H9 (cell line): ENCODE data around the gene SLC35A2. TPM values are rescaled to one million over a fixed set of nuclear protein-coding genes. Genes with fewer than 3 reads are reported as not detected.

Experiments used
- DNase-seq: peaks from one replicate; pipeline ENCODE4 v3.0.0-alpha.2; 2017
- H2AFZ ChIP-seq: one replicate; pipeline ENCODE4 v1.6.1; 2013; ENCODE audit warnings: mild to moderate bottlenecking, low read length, control low read depth, moderate library complexity
- H2AK5ac ChIP-seq: 2 replicates; pipeline ENCODE4 v1.6.1; 2013; ENCODE audit warnings: low read length, control low read depth, mixed read lengths; ENCODE audit not compliant: insufficient read length
- H2BK120ac ChIP-seq: one replicate; pipeline ENCODE4 v1.6.1; 2013; ENCODE audit warnings: low read depth, mild to moderate bottlenecking, low read length, control low read depth, inconsistent platforms; ENCODE audit not compliant: poor library complexity, severe bottlenecking
- H2BK12ac ChIP-seq: 2 replicates; pipeline ENCODE4 v1.6.1; 2013; ENCODE audit warnings: low read length, control low read depth, mixed read lengths, low read depth; ENCODE audit not compliant: insufficient read length
- H2BK15ac ChIP-seq: 2 replicates; pipeline ENCODE4 v1.6.1; 2013; ENCODE audit warnings: low read depth, low read length, control low read depth
- H2BK20ac ChIP-seq: one replicate; pipeline ENCODE4 v1.6.1; 2013; ENCODE audit warnings: low read depth, mild to moderate bottlenecking, low read length, control low read depth, inconsistent platforms; ENCODE audit not compliant: poor library complexity, severe bottlenecking
- H2BK5ac ChIP-seq: 2 replicates; pipeline ENCODE4 v1.6.1; 2013; ENCODE audit warnings: low read length, control low read depth, mixed read lengths; ENCODE audit not compliant: insufficient read length
- H3K14ac ChIP-seq: 2 replicates; pipeline ENCODE4 v1.6.1; 2013; ENCODE audit warnings: low read length, control low read depth; ENCODE audit not compliant: insufficient read depth
- H3K18ac ChIP-seq: 2 replicates; pipeline ENCODE4 v1.6.1; 2013; ENCODE audit warnings: low read depth, mild to moderate bottlenecking, mixed read lengths, low read length, control low read depth; ENCODE audit not compliant: insufficient read length
- H3K23ac ChIP-seq: 2 replicates; pipeline ENCODE4 v1.6.1; 2013; ENCODE audit warnings: low read length, control low read depth, mixed read lengths, low read depth; ENCODE audit not compliant: insufficient read length
- H3K23me2 ChIP-seq: 2 replicates; pipeline ENCODE4 v1.6.1; 2013; ENCODE audit warnings: low read depth, mild to moderate bottlenecking, mixed read lengths, low read length, control low read depth; ENCODE audit not compliant: insufficient read length, poor library complexity, severe bottlenecking
- H3K27ac ChIP-seq: 2 replicates; pipeline ENCODE4 v1.5.1; 2013; ENCODE audit warnings: low read length, control low read depth, mixed read lengths, low read depth; ENCODE audit not compliant: insufficient read length
- H3K27me3 ChIP-seq: 2 replicates; pipeline ENCODE4 v1.6.1; 2013; ENCODE audit warnings: low read length, control low read depth, inconsistent platforms; ENCODE audit not compliant: insufficient read depth
- H3K4ac ChIP-seq: 2 replicates; pipeline ENCODE4 v1.6.1; 2013; ENCODE audit warnings: low read depth, mild to moderate bottlenecking, control low read depth, inconsistent platforms, low read length, moderate library complexity
- H3K4me1 ChIP-seq: 2 replicates; pipeline ENCODE4 v1.6.1; 2013; ENCODE audit warnings: low read length, control low read depth, inconsistent platforms; ENCODE audit not compliant: insufficient read depth
- H3K4me2 ChIP-seq: 2 replicates; pipeline ENCODE4 v1.6.1; 2013; ENCODE audit warnings: low read length, control low read depth, mixed read lengths; ENCODE audit not compliant: insufficient read length, insufficient read depth
- H3K56ac ChIP-seq: 2 replicates; pipeline ENCODE4 v1.6.1; 2013; ENCODE audit warnings: low read depth, mild to moderate bottlenecking, mixed read lengths, low read length, control low read depth; ENCODE audit not compliant: insufficient read length
- H3K79me1 ChIP-seq: 2 replicates; pipeline ENCODE4 v1.6.1; 2013; ENCODE audit warnings: low read depth, mild to moderate bottlenecking, moderate library complexity, low read length, control low read depth, inconsistent platforms; ENCODE audit not compliant: insufficient read depth, poor library complexity, severe bottlenecking
- H3K79me2 ChIP-seq: 2 replicates; pipeline ENCODE4 v1.6.1; 2013; ENCODE audit warnings: low read length, control low read depth, inconsistent platforms; ENCODE audit not compliant: insufficient read depth
- H3K9ac ChIP-seq: 2 replicates; pipeline ENCODE4 v1.6.1; 2013; ENCODE audit warnings: low read length, control low read depth, mixed read lengths; ENCODE audit not compliant: insufficient read length; ENCODE audit errors: extremely low read depth
- H3K9me3 ChIP-seq: one replicate; pipeline ENCODE4 v1.6.1; 2013; ENCODE audit warnings: low read depth, low read length, inconsistent platforms; ENCODE audit not compliant: control insufficient read depth
- H3T11ph ChIP-seq: one replicate; pipeline ENCODE4 v1.6.1; 2013; ENCODE audit warnings: mild to moderate bottlenecking, low read length, control low read depth, inconsistent platforms
- H4K20me1 ChIP-seq: one replicate; pipeline ENCODE4 v1.6.1; 2013; ENCODE audit not compliant: control insufficient read depth, insufficient read length, insufficient read depth
- H4K5ac ChIP-seq: 2 replicates; pipeline ENCODE4 v1.6.1; 2013; ENCODE audit warnings: low read depth, mild to moderate bottlenecking, mixed read lengths, low read length, control low read depth; ENCODE audit not compliant: insufficient read length
- H4K8ac ChIP-seq: replicated peaks from 2 replicates; pipeline ENCODE4 v1.6.1; 2013; ENCODE audit warnings: low read length, control low read depth, mixed read lengths, low read depth; ENCODE audit not compliant: insufficient read length
- H4K91ac ChIP-seq: 2 replicates; pipeline ENCODE4 v1.6.1; 2013; ENCODE audit warnings: low read depth, mild to moderate bottlenecking, moderate library complexity, mixed read lengths, low read length, control low read depth; ENCODE audit not compliant: insufficient read length
- H3K27ac Mint-ChIP-seq, 3 experiments: 2 replicates in 2 of 3; 3 replicates in 1 of 3; pipeline ENCODE4 v1.8.0; 2020 to 2021; ENCODE audit warnings: mixed read lengths in 3 of 3, mild to moderate bottlenecking in 1 of 3, moderate library complexity in 1 of 3
- H3K27me3 Mint-ChIP-seq: 2 replicates; pipeline ENCODE4 v1.8.0; 2021; ENCODE audit warnings: low read depth, mild to moderate bottlenecking, moderate library complexity, mixed read lengths
- H3K36me3 Mint-ChIP-seq, 3 experiments: 2 replicates in 2 of 3; 3 replicates in 1 of 3; pipeline ENCODE4 v1.8.0; 2020 to 2021; ENCODE audit warnings: low read depth in 3 of 3, mixed read lengths in 3 of 3; ENCODE audit not compliant: insufficient read depth in 1 of 3
- H3K4me1 Mint-ChIP-seq, 2 experiments: 2 replicates each; pipeline ENCODE4 v1.8.0; 2020; ENCODE audit warnings: mixed read lengths in 2 of 2
- H3K4me3 Mint-ChIP-seq, 2 experiments: 2 replicates in 1 of 2; 3 replicates in 1 of 2; pipeline ENCODE4 v1.8.0; 2020 to 2021; ENCODE audit warnings: mild to moderate bottlenecking in 2 of 2, mixed read lengths in 2 of 2, moderate library complexity in 1 of 2
- H3K9me3 Mint-ChIP-seq, 2 experiments: 2 replicates in 1 of 2; 3 replicates in 1 of 2; pipeline ENCODE4 v1.8.0; 2020; ENCODE audit warnings: mild to moderate bottlenecking in 2 of 2, mixed read lengths in 2 of 2, moderate library complexity in 1 of 2
- CTCF ChIP-seq: fragments of 200-600 bp; sonication (generic); conservative IDR thresholded peaks from 3 replicates; pipeline ENCODE4 v1.8.0; 2021; ENCODE audit warnings: antibody characterized with exemption, mild to moderate bottlenecking
- WGBS: extraction: QIAGEN DNeasy Blood & Tissue Kit; methylation state at CpG from one replicate; pipeline ENCODE4 v1.1.7; 2013; ENCODE audit warnings: missing lambda C conversion rate, low lambda C conversion rate, mixed read lengths; ENCODE audit not compliant: insufficient read length; ENCODE audit errors: extremely low coverage; 5-methylcytosine and 5-hydroxymethylcytosine counted together
- total RNA-seq: library from RNA; stranded (reverse); gene quantifications from 2 replicates; pipeline ENCODE4 v1.2.1, GENCODE V29; 2021

SLC35A2 gene
- total RNA-seq, 1 experiment from 2014 or later: 32.9 TPM

- H3K4me2 ChIP-seq: no peak overlapping the region
- H4K20me1 ChIP-seq: no peaks in the 10 kb centered on the region
- no peak overlapping the region for H3K27ac Mint-ChIP-seq
- no peak overlapping the region for H3K27ac ChIP-seq
- H3T11ph ChIP-seq: no peak overlapping the region
- no peaks in the 10 kb centered on the region for H3K9me3 ChIP-seq
- H3K79me2 ChIP-seq: no peaks in the 10 kb centered on the region; the same call in 1 of the 2 replicates
- no peak overlapping the region for H3K9ac ChIP-seq
- H3K36me3 Mint-ChIP-seq: peaks cover 22 to 46% (median 42%) of the 10 kb centered on the region in 3 experiments
- no peak overlapping the region for H3K4ac ChIP-seq
- H2BK120ac ChIP-seq: no peak overlapping the region
- no peak overlapping the region for H2BK12ac ChIP-seq
- H3K4me1 ChIP-seq: no peaks in the 10 kb centered on the region
- no peak overlapping the region for H2BK5ac ChIP-seq
- WGBS: no CpG with 5 or more reads among the region's 17 CpGs
- no peak overlapping the region; the same call in 1 of the 2 replicates for H3K14ac ChIP-seq
- no peak overlapping the region for H3K23ac ChIP-seq
- H3K27me3 Mint-ChIP-seq: peaks cover 3% of the 10 kb centered on the region
- H4K91ac ChIP-seq: no peak overlapping the region
- H2BK15ac ChIP-seq: no peak overlapping the region
- H4K5ac ChIP-seq: no peak overlapping the region
- no peak overlapping the region for H2AK5ac ChIP-seq
- H3K18ac ChIP-seq: no peak overlapping the region
- no peak overlapping the region for H3K56ac ChIP-seq
- DNase-seq: no peak
- H4K8ac ChIP-seq: no peak overlapping the region
- no peak overlapping the region for H2AFZ ChIP-seq
- H3K23me2 ChIP-seq: no peaks in the 10 kb centered on the region
- H3K79me1 ChIP-seq: no peaks in the 10 kb centered on the region
- peak overlapping the region in 1 of 2 experiments; percentile 94; a peak in 1 of 5 replicates for H3K4me3 Mint-ChIP-seq
- TF ChIP-seq CTCF: no peak
- peaks cover 14 to 30% of the 10 kb centered on the region in 2 experiments for H3K4me1 Mint-ChIP-seq
- H3K9me3 Mint-ChIP-seq: peaks cover 71 to 75% of the 10 kb centered on the region in 2 experiments
- no peak overlapping the region for H2BK20ac ChIP-seq
- H3K27me3 ChIP-seq: no peaks in the 10 kb centered on the region
Observed at GRCh38 chrX:48909703-48910294, 1.6 kb downstream of the SLC35A2 start.
